ENCODE data around the gene MRPL21. TPM values are rescaled to one million over a fixed set of nuclear protein-coding genes. Genes with fewer than 3 reads are reported as not detected.

The MRPL21 gene
- 58.6 and 60.5 TPM in 2 replicates for total RNA-seq

GRCh38 chr11:68903288-68904247, at the start of gene MRPL21, which contains the start of gene IGHMBP2:
TSS of gene MRPL21 (minus strand) at chr11:68903832. CDS start at chr11:68903810, 22 bp downstream.
TSS of gene IGHMBP2 (plus strand) at chr11:68903891. CDS start at chr11:68903953, 62 bp downstream.

DNA sequence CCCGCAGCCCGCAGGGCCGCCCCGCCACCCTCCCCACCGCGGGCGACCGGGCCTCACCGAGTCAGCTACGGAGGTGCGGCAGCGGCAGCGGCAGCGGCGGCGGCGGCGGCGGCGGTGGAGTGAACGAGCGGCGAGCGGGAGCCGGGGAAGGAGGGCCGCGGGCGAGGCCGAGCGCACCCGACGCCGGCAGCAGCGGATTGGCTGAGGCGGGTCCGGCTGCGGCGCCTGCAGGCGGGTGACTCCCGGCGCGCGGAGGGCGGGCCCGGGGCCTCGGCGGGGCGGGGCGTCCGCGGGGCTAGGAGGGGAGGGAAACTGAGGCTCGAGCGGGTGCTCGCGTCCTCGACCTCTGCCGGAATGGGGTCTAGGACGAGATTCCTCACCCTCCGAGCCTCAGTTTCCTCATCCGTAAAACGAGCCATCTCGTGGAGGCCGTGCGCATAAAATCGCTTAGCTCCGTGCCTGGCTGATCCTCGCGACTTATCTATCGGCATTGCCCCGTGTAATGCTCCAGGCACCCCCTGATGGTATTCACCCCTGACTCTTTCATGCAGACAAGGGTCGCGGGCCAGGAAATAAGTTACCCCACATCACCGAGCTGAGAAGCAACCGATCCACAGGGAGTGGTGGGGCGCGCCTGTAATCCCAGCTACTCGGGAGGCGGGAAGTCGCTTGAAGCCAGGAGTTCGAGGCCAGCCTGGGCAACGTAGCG, 61.8 kb downstream of the MRPL21 start, which contains the start of gene CPT1A:
Gene CPT1A (minus strand): TSS at position 199 of the 709 bp plus-strand sequence. CDS start 26,442 bp downstream, outside the sequence.

Other genes starting within 250 kb of the MRPL21 start
- 0.19 TPM in 1 of 2 replicates, not detected in the other for gene GAL, start 219.3 kb downstream of the MRPL21 start, total RNA-seq
- gene TESMIN, start 152.3 kb downstream of the MRPL21 start, total RNA-seq = 0.13 and 0.75 TPM in 2 replicates
- gene CPT1A, start 61.9 kb downstream of the MRPL21 start, total RNA-seq = 80.5 and 82.8 TPM in 2 replicates
- 10.6 and 12.2 TPM in 2 replicates for gene IGHMBP2, start 59 bp upstream of the MRPL21 start, total RNA-seq
- not detected in 2 replicates for gene MRGPRD, start 77.2 kb upstream of the MRPL21 start, total RNA-seq
- gene MRGPRF, start 109.4 kb upstream of the MRPL21 start, total RNA-seq = 25.6 and 33.0 TPM in 2 replicates
- 10.0 and 10.9 TPM in 2 replicates for gene TPCN2, start 145.1 kb upstream of the MRPL21 start, total RNA-seq